Sciatic nerve (tissue), 2 donors: ENCODE data around the gene CHST11. TPM values are rescaled to one million over a fixed set of nuclear protein-coding genes. Genes with fewer than 3 reads are reported as not detected.
A peak's percentile ranks its signal among the peaks of the same experiment; 100 is the strongest.

ENCODE experiments used
- ATAC-seq: fragments of 200-7000 bp; cut with Tn5 transposase; one replicate; pipeline ENCODE4 v1.9.1; 2020; ENCODE audit warnings: mild to moderate bottlenecking, moderate library complexity
- DNase-seq: peaks from one replicate; pipeline ENCODE4 v3.0.0-alpha.2; 2020; ENCODE audit warnings: low spot score
- intact Hi-C: fragments of 100-400 bp; cut with DNase I; formaldehyde crosslinking; loops from one replicate; pipeline ENCODE4 v1.14.2; 2022
- total RNA-seq: library from RNA; stranded (reverse); fragmentation: NEBNext Ultra II Directional; extraction: Animal tissue kit (Norgen Biotek cat#: 25700); gene quantifications from one replicate; pipeline ENCODE4 v1.2.1, GENCODE V29; 2021
- donor health status: DM: no; HTN: no; CAD: no.
- donor health status: DM: no; HTN: no; CAD: no.

CHST11 gene
- total RNA-seq, 1 donor from 2014 or later: 19.2 TPM

DNA sequence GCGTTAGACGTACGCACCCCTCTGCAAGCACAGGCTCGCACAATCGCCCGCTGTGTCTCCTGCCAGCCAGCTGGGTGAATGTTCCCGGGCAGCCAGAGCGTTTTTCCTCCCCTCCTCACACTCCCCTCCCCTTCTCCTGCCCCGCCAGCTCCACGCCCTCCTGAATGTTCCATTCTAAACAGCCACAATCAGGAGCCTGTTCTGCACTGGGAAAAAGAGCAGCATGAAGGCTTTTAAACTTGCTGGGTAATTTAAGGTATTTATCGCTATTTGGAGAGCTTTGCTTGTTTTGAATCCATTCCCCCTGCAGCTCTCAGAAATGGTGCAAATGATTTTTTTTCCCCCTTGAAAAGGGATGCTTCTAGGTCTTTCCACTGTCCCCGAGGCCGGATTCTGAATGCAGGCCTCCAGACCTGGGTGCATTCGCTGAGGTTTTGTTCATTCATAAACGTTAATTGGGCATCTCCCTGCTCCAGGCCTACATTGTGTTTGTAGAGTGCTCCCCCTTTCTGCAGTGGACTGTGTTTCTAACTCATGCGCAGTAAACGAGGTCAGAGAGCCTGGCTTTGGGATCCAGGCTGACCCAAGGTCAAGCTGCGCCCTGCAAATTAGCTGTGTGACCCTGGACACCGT is 212.5 kb downstream of the CHST11 start:
- intact Hi-C loops: no loop called here
- DNase-seq (peak; percentile 78), ATAC-seq (peak; percentile 67)

- DNase-seq (peak; percentile 78), ATAC-seq (peak; percentile 46)
- intact Hi-C loops: no loop called here
These were observed 213.1 kb downstream of the CHST11 start for GRCh38 chr12:104669851-104670337.

DNA sequence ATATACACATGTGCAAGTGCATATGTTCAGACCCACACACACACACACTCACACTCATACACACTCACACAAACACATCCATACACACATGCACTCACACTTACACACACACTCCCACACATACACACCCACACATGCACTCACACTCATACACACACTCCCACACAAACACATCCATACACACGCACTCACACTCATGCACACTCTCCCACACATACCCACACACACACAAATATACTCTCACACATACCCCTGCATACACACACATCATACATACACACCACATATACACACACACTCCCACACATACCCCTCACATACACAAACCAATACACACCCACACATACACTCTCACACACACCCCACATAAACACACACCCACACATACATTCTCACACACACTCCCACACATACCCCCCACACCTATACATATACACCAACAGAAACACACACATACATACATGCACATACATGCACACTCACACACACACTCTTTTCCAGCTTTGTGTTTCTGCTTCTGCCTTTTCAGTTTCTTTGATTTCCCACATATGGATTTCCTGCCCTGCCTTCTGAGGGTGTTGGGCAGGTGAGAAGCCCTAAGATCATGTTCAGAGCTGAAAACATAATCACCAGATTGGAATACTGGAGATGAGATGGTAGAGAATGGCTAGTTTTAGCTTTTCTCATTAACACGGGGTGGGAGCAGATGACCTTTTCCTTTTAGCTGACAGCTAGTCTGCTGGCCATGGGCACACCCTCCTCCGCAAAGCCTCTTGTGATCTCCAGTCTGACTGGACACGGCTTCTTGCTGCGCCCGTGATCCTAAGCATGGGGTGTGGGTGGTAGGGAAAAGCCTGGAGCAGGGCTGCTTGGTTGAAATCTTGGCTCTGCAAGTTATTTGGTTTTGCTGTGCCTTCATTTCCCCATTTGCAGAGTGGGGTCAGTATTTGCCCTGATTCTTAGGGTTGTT is 214.0 kb downstream of the CHST11 start:
- ATAC-seq (no peak), DNase-seq (no peak)
- intact Hi-C loops: no loop called here

DNA sequence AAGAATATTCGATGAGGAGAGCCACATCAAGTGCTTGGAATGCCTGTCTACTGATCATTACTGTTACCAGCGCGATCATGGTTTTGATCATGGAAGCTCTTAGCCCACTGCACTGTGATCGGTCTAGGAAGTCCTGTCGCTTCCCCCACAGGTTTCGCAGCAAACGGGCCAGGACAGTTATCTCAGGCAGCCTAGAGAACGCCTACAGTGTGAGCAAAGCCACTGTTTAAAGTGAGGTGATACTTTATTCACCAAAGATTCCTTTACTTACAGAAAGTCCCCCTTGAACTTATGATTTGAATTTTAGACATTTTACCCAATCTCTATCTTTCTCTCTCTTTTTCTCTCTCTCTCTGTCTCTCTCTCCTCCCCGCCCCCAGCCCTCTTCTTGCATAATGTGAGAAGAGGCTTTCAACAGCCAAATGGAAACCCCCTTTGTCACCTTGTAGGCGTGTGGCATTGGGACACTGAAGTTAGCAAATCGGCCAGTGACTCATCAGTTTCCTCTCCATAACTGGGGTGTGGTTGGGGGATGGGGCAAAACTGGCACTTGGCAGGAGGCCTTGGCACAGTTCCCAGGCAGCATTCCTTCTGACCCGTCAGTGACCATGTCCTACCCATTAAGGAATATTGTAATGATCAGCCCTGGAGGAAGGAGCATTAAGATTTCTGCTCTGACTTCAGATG is 214.8 kb downstream of the CHST11 start:
- intact Hi-C loops: no loop called here
- ATAC-seq (peak; percentile 19), DNase-seq (peak; percentile 92)

DNA sequence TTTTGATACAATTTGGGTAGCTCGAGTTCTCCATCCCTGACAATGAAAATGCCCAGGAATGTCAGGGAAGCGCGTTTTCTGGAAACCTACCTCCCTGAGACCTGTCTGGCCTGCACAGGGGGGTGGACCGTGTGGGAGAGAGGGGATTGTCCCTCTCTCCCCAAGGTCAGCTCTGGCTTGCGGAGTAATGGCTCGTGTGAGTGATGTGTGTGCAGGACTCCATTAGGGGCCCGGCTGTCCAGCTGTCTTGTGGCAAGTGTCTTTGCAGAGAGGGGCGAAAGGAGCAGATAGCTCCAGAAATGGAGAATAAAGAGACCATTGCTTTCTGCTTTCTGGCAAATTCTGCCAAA is 215.3 kb downstream of the CHST11 start:
- DNase-seq (no peak), ATAC-seq (no peak)
- intact Hi-C loops: no loop called here

GRCh38 chr12:104672501-104673265 is 215.9 kb downstream of the CHST11 start:
- DNase-seq (no peak), ATAC-seq (peak; percentile 6)
- intact Hi-C loops: loop anchor here (1.0 kb wide), 1 partner anchor 45 kb away; no protein-coding TSS in a partner anchor

GRCh38 chr12:104673294-104673693 is 216.5 kb downstream of the CHST11 start:
- intact Hi-C loops: loop anchor here (1.0 kb wide), 1 partner anchor 46 kb away; no protein-coding TSS in a partner anchor
- no peak for ATAC-seq
- DNase-seq: no peak

DNA sequence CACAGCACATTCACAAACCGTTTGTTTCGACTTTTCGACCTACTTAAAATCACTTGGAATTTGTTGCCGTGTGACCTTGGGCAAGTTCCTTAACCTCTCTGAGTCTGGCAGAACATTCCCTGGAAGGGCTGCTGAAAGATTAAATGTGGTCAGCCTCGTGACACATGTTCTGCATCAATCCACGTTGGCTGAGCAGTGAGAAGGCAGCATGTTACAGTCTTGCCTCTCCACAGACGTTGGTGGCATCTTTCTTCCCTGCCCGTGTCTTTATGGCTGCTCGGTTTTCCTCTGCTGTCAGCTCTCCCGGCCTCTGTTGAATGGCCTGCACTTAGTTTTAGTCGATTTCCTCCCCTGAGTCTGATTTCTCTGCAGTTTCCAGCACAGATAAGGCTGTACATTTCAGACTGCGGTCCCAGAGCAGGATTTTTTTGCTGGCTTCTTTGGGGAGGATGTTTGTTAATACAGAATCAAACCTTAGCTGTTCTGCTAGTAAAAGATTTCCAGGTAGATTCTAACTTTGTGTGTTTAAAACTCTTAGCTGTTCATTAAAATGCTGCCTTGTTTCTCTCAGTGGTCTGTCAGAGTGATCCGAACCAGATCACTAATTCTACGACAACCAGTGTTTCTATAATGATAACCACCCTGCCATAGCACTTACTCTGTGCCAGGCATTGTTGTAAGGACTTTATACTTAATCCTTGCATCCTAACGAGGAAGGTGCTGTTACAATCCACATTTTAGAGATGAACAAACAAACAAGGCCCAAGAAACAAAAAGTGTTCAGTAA is 217.1 kb downstream of the CHST11 start:
- ATAC-seq (no peak), DNase-seq (no peak)
- intact Hi-C loops: loop anchor here (1.0 kb wide), 1 partner anchor 47 kb away; no protein-coding TSS in a partner anchor

- no peak for ATAC-seq
- intact Hi-C loops: no loop called here
- no peak for DNase-seq
These were observed 219.9 kb downstream of the CHST11 start for GRCh38 chr12:104676636-104677035.

DNA sequence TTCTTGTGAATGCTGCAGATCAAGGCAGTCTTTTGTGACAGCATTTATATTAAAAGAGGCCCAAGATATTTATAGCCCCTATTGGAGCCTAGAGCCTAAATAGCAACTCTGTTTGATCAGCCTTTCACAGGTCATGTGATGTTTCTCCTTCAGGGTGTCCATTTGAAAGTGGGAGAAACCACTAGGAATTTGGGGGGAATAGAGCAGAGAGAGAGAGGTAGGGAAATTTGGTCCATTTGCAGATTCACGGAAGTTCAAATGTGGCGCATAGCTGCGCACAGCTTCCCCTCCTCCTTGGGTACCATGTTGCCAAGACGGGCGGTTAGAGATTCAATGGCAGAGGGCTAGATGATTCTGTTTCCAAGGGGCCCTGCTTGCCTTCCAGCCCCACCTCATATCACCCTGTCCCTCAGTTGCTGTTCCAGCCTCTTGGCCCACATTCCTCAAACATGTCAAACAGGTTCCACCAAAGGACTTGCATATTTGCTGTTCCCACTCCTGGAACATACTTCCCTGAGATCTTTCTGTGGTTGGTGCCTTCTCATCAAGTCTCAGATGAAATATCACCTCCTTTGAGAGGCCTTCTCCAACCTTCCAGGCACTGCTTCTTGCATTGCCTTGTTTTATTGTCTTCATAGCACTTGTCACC is 220.8 kb downstream of the CHST11 start:
- intact Hi-C loops: no loop called here
- no peak for ATAC-seq

DNA sequence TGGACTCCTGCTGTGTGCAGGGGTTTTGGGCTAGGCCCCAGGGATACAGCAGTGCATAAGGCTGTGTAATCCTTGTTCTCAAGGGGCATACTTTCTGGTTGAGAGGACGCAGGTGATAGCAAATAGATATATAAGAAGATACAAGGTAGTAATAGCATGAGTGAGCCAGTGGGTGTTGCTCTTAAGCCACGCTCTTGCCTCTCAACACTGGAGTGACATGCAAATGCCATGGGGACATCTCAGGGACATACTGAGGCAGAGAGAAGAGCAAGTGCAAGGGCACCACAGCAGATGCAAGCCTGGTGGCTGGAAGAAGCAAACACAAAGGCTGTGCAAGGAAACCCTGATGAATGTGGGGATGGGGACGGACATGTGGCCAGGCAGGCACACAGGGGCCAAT is 223.3 kb downstream of the CHST11 start:
- DNase-seq: no peak
- ATAC-seq: no peak
- intact Hi-C loops: no loop called here

More for the DNA sequence above, 220.8 kb downstream of the CHST11 start:
- no peak for DNase-seq

DNA sequence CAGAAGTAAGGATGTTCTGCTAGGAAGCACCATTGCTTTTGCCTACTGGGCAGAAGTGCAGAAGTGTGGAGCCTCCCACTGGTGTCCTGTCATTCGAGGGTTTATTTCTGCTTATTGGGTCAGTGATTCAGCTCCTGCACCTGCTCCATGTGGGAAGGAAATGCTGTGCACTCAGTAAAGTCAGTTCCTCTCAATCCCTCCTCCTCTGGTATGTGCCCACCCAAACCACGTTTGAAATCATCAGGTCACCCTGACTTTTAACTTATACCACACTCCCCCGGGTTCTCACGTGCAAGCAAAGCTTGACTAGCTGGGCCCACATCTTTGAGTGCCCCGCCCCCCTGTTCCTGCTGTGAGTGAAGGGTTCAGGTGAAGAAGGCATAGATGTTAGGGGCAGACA is 223.7 kb downstream of the CHST11 start:
- intact Hi-C loops: no loop called here
- DNase-seq (no peak), ATAC-seq (no peak)

- ATAC-seq: no peak
- DNase-seq: no peak
- intact Hi-C loops: no loop called here
These were observed 224.4 kb downstream of the CHST11 start for GRCh38 chr12:104681012-104681690.

DNA sequence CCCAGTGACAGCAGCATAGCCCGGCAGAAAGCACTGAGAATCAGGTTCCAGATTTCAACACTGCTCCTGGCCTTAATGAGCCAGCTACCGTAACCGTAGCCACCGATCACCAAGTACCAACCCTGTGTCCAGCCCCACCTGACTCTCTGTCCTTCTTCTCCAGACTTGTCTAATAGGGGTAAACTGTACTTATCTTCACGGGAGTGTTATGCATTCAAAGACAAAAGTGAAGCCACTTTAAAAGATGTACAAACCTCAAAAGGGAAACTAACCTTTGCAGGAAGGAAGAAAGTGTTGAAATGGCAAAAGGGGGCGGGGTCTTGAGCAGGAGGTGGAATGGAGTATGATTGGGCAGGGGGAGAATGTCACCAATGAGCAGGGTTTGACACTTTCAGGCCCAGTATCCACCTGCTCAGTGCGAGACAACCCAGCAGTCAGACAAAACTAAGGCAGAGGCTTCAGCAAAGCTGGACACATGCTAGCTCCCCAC is 226.1 kb downstream of the CHST11 start:
- no peak for DNase-seq
- ATAC-seq: no peak
- intact Hi-C loops: no loop called here

DNA sequence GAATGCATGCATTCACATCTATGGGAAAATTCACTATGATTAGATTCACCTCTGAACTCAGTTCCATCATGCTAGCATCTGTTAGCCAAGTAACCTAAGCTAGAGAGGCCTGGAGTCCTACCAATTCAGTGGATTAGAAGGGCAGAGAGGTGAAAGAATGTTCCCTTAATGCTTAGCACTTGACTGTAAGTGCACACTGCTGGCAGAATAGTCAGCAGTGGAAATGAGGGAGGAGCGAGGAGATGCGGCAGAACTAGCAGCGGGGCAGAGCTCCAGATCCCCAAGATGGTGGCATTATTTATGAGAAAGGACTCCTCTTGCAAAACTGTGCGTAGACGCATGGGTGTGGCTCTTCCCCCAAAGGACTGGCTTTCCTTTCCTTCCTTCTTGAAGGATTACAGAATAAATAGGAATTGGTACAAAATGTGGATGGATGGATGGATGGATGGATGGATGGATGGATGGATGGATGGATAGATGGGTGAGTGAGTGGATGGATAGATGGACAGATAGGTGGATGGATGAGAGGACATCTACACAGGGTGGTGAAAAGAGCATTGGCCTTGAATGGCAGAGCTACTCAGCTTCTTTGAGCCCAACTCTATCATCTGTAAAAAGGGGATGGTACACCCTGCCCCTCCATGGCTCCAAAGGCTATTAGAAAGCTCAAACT is 227.2 kb downstream of the CHST11 start:
- peak; percentile 55 for ATAC-seq
- intact Hi-C loops: no loop called here
- DNase-seq: no peak

DNA sequence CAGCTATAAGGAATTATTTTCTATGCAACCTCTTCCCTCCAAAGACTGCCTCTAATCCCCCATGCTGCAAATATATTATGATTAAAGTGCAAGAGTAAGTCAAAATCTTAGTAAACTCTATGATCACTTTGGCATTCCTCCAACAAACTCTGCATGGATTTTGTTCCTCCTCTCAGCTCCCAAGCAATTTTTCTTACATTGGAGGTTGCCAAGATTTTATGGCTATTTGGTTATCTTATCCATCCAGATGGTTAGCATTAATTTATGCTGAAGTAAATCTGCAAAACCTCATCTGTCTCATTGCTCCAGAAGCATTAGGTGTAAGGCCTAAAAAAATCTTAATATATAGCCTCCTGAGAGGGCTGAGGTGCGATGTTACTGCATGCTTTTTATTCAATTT is 228.1 kb downstream of the CHST11 start:
- intact Hi-C loops: no loop called here
- no peak for ATAC-seq
- DNase-seq: no peak
